ENCODE data around the gene GPHA2. TPM values are rescaled to one million over a fixed set of nuclear protein-coding genes. Genes with fewer than 3 reads are reported as not detected.

The GPHA2 gene
- total RNA-seq, 1 donor from 2014 or later: 0.85 TPM

DNA sequence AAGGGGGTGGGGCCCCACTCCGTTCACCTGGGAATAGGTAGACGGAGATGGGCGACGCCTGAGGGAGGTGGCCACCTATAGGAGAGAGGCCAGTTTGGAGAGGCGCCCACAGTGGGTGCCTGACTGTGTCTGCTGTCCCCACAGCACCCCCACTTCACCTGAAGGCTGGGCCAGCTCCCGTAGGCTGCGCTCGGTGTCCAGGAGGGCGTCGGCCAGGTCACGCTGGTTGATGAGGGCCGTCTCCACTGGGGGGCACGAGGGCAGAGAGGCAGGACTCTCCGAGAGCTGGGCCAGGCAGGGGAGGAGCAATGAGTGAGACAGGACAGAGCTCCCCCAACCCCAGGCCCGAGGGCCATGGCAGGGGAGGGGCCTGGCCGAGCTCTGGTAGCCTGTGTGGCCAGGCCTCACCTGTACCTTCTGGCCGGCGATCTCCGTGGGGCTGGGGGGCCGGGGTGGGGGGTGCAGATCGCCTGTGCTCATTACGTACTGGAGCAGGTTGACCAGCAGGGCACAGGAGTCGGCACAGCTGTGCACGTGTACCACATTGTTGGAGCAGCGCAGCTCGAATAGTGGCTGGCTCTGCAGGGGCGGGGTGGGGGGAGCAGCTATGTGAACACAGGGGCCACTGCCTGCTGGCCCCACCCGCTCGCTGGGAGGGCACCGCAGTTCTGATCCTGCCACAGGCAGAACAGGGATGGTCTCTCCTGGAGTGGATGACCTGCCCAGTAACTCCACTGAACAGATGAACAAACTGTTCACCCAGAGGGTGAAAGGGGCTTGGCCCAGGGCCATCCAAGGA is 33.4 kb downstream of the GPHA2 start:
- Mint-ChIP-seq H3K27me3 (no peaks in the 10 kb centered on the region), H3K4me3 (no peak overlapping the region), H3K36me3 (peaks cover 3% of the 10 kb centered on the region), H3K9me3 (no peaks in the 10 kb centered on the region), H3K4me1 (ENCODE audit: unreplicated experiment) (peaks cover 3% of the 10 kb centered on the region), H3K27ac (no peak overlapping the region)
- TF ChIP-seq CTCF (conservative IDR thresholded peaks at IDR 0.05): no peak
- no peak for DNase-seq (ENCODE audit: extremely low spot score, unreplicated experiment)

GRCh38 chr11:64900774-64901173 is 34.9 kb downstream of the GPHA2 start:
- Mint-ChIP-seq H3K36me3 (peaks cover 3% of the 10 kb centered on the region), H3K27ac (no peak overlapping the region), H3K4me1 (ENCODE audit: unreplicated experiment) (peaks cover 3% of the 10 kb centered on the region), H3K4me3 (no peak overlapping the region), H3K9me3 (no peaks in the 10 kb centered on the region), H3K27me3 (no peaks in the 10 kb centered on the region)
- TF ChIP-seq CTCF (conservative IDR thresholded peaks at IDR 0.05): no peak
- DNase-seq (ENCODE audit: extremely low spot score, unreplicated experiment): no peak

GRCh38 chr11:64900263-64900678 is 35.4 kb downstream of the GPHA2 start:
- Mint-ChIP-seq H3K4me1 (ENCODE audit: unreplicated experiment) (peaks cover 3% of the 10 kb centered on the region), H3K9me3 (no peaks in the 10 kb centered on the region), H3K4me3 (no peak overlapping the region), H3K36me3 (peaks cover 3% of the 10 kb centered on the region), H3K27me3 (no peaks in the 10 kb centered on the region), H3K27ac (no peak overlapping the region)
- TF ChIP-seq CTCF (conservative IDR thresholded peaks at IDR 0.05): no peak
- DNase-seq (ENCODE audit: extremely low spot score, unreplicated experiment): no peak

DNA sequence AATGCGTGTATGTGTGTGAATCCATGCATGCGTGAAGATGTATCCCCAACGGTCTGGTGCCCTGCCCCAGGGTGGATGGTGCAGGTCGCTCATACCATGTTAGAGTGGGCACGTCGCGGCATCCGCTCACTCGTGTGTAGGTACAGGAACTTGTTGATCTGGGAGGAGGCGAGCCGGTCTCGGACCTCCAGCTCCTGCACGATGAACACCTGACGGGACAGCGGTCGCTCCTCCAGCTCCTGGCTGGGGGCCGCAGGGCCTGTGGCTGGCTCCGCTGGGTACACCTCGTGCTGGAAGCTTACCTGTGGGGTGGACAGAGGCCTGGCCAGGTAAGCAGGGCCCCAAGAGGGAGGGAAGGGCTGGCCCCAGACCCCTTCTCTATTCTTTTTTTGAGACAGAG is 37.2 kb downstream of the GPHA2 start:
- Mint-ChIP-seq H3K4me3 (no peak overlapping the region), H3K36me3 (peaks cover 3% of the 10 kb centered on the region), H3K27ac (no peak overlapping the region), H3K9me3 (no peaks in the 10 kb centered on the region), H3K4me1 (ENCODE audit: unreplicated experiment) (peaks cover 7% of the 10 kb centered on the region), H3K27me3 (no peaks in the 10 kb centered on the region)
- TF ChIP-seq CTCF (conservative IDR thresholded peaks at IDR 0.05): no peak
- no peak for DNase-seq (ENCODE audit: extremely low spot score, unreplicated experiment)

GRCh38 chr11:64898076-64898445 is 37.6 kb downstream of the GPHA2 start:
- Mint-ChIP-seq H3K9me3 (no peaks in the 10 kb centered on the region), H3K4me3 (no peak overlapping the region), H3K4me1 (ENCODE audit: unreplicated experiment) (peaks cover 7% of the 10 kb centered on the region), H3K27me3 (no peaks in the 10 kb centered on the region), H3K36me3 (peaks cover 3% of the 10 kb centered on the region), H3K27ac (no peak overlapping the region)
- DNase-seq (ENCODE audit: extremely low spot score, unreplicated experiment): no peak
- TF ChIP-seq CTCF (conservative IDR thresholded peaks at IDR 0.05): no peak

Measured in type B pancreatic cell (in vitro differentiated cells).